Adipocyte (in vitro differentiated cells): Measurements from ENCODE around the gene PRR36.
A peak's percentile ranks its signal among the peaks of the same experiment; 100 is the strongest.

Experiments
- DNase-seq: peaks from one replicate; pipeline ENCODE4 v3.0.0-alpha.2; 2015; ENCODE audit warnings: low read depth
- H3K27me3 ChIP-seq: replicated peaks from 2 replicates; pipeline ENCODE4 v1.7.0; 2013; ENCODE audit warnings: mild to moderate bottlenecking, low read length, moderate library complexity; ENCODE audit not compliant: control insufficient read depth, insufficient read depth
- H3K36me3 ChIP-seq: 2 replicates; pipeline ENCODE4 v1.7.0; 2013; ENCODE audit warnings: low read length, mild to moderate bottlenecking, moderate library complexity; ENCODE audit not compliant: control insufficient read depth, insufficient read depth, severe bottlenecking
- H3K4me1 ChIP-seq: 2 replicates; pipeline ENCODE4 v1.7.0; 2013; ENCODE audit warnings: mild to moderate bottlenecking, low read length, moderate library complexity; ENCODE audit not compliant: control insufficient read depth, insufficient read depth
- H3K4me3 ChIP-seq: 2 replicates; pipeline ENCODE4 v1.7.0; 2013; ENCODE audit warnings: mild to moderate bottlenecking, low read length, moderate library complexity
- H3K9ac ChIP-seq: 2 replicates; pipeline ENCODE4 v1.7.0; 2013; ENCODE audit warnings: mild to moderate bottlenecking, low read length, moderate library complexity
- H3K9me3 ChIP-seq: 2 replicates; pipeline ENCODE4 v1.7.0; 2013; ENCODE audit warnings: mild to moderate bottlenecking, low read length, moderate library complexity; ENCODE audit not compliant: control insufficient read depth

PRR36 gene

DNA sequence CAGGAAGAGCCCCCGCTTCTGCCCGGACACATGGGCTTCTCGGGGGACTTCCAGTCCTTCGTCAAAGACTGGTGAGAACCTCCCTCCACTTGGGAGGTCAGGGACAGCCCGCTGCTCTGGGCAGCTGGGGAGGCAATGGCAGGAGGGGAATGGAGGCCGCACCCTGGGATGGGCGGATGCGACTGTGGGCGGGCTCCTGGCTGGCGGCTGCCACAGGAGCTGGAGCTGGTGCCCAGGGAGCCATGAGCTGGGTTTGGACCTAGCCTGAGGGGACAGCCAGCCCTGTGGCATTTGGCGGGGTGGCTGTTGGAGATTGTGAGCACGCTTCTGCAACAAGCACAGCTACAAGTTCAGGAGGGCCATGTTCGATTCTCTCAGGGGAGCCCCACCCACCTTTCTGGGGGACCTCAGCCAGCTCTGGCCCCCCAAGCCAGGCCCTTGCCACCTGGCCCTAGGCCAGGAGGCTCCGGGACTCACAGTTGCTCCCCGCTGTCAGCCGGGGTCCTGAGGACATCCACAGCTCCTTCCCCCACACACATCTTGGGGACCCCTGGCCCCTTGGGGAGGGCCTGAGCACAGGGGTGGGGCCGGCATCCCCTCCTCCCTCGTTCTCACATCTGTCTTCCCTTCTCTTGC lies 37.4 kb upstream of the PRR36 start:
- no peak for DNase-seq
- H3K4me3 ChIP-seq, result no peak overlapping the region
- H3K4me1 ChIP-seq, result peaks cover 6% of the 10 kb centered on the region
- H3K27me3 ChIP-seq, result no peaks in the 10 kb centered on the region
- H3K36me3 ChIP-seq, result peaks cover 29% of the 10 kb centered on the region
- H3K9ac ChIP-seq, result no peak overlapping the region
- no peaks in the 10 kb centered on the region for H3K9me3 ChIP-seq

DNA sequence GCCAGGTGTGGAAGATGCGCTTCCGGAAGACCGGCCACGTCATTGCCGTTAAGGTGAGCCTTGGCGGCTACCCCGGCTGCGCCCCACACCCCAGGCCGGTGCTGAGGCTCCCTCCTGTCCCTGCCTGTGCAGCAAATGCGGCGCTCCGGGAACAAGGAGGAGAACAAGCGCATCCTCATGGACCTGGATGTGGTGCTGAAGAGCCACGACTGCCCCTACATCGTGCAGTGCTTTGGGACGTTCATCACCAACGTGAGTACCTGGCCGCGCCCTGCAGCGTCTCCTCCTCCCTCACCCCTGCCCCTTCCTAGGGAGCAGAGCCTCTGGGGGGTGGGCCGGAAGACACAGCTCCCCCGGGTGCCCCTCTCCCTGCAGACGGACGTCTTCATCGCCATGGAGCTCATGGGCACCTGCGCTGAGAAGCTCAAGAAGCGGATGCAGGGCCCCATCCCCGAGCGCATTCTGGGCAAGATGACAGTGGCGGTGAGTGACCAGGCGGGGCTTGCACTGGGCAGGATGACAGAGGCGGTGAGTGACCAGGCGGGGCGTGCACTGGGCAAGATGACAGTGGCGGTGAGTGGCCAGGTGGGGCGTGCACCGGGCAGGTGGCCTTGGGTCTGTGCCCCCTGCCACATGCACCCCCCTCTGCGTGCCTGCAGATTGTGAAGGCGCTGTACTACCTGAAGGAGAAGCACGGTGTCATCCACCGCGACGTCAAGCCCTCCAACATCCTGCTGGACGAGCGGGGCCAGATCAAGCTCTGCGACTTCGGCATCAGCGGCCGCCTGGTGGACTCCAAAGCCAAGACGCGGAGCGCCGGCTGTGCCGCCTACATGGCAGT lies 36.4 kb upstream of the PRR36 start:
- H3K4me1 ChIP-seq, result peaks cover 2% of the 10 kb centered on the region
- H3K27me3 ChIP-seq, result no peaks in the 10 kb centered on the region
- H3K9ac ChIP-seq, result no peak overlapping the region
- DNase-seq, result no peak
- H3K9me3 ChIP-seq, result no peaks in the 10 kb centered on the region
- H3K4me3 ChIP-seq, result no peak overlapping the region
- peaks cover 35% of the 10 kb centered on the region for H3K36me3 ChIP-seq

DNA sequence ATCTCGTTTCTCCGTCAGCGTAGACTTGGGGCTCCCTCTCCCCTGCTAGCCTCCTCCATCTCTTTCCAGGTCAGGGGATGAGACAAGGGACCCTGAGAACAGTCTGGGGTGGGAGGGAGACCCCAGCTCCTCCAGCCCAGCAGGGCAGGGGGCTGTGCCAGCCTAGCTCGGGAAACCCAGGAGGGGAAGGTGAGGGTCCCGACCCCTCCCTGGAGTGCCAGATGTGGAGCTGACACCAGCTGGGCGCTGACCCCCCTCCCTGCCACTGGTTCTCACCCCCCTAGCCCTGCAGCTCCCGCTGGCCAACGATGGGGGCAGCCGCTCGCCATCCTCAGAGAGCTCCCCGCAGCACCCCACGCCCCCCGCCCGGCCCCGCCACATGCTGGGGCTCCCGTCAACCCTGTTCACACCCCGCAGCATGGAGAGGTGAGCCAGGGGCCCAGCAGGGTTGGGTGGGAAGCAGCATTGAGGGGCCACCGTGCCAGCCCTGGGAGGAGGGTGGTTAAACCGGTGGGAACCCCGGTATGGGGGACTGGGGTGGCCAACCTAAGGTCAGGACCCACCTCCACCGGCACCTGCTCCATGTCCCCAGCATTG lies 35.4 kb upstream of the PRR36 start:
- no peak for DNase-seq
- no peaks in the 10 kb centered on the region for H3K9me3 ChIP-seq
- H3K9ac ChIP-seq, result no peak overlapping the region
- H3K4me3 ChIP-seq, result no peak overlapping the region
- H3K27me3 ChIP-seq, result no peaks in the 10 kb centered on the region
- peaks cover 10% of the 10 kb centered on the region for H3K4me1 ChIP-seq
- H3K36me3 ChIP-seq, result peaks cover 35% of the 10 kb centered on the region

DNA sequence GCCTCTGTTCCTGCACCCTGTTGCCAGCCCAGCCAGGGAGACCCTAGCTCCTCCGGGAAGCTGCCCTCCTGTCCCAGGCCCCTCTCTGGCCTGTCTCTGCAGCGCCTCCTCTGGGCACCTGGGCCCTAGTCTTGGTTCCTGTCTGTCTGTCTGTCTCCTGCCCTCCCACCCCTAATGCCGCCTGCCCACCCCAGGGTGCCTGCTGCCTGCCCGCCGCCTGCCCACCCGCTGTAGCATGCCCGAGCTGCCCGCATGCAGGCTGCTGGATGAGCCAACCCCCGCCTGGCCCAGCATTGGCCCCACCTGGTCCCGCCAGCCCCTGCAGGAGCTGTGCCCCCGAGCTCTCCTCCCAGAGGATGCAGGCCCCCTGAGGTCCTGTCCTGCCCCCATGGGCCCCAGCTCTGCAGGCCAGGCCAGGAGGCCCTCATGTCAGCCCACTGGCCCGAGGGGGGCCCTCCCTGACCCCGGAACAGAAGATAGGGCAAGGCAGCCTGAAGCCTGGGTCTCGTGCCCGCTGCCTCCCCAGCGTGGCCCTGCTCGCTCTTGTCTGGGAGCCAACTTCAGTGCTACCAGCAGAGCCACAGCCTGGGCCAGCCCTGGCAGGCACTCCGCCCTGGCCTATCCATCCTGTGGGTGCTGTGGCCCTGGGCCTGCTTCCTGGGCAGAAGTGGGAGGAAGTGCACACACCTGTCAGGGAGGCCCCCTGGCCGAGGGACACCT lies 34.7 kb upstream of the PRR36 start:
- peaks cover 12% of the 10 kb centered on the region for H3K4me1 ChIP-seq
- peaks cover 35% of the 10 kb centered on the region for H3K36me3 ChIP-seq

DNA sequence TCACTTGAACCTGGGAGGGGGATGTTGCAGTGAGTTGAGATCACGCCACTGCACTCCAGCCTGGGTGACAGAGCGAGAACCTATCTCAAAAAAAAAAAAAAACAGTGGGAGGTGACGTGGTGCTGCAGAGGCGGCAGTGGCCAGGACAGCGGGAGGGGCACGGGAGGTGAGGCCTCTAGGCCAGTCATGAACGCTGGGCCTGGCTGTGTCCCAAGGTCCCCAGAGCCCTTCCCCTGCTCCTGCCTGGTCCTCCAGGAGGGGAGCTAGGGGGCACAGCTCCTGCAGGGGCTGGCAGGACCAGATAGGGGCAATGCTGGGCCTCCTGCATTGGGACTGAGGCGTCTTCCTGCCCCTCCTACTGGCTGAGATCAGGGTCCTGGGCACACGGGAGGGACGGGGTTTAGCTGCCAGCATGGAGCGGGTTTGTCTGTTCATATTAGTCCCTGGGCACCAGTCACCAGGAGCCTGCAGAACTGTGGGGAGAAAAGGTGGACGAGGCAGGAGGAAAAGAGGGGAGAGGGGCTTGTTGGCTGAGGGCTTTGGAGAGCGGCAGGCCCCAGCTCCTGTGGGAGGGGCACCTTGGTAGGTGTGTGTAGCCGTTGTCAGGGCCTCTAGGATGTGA lies 34.0 kb upstream of the PRR36 start:
- Histone ChIP-seq H3K9me3 (no peaks in the 10 kb centered on the region), H3K4me1 (peaks cover 12% of the 10 kb centered on the region), H3K9ac (no peak overlapping the region), H3K36me3 (peaks cover 35% of the 10 kb centered on the region), H3K27me3 (no peaks in the 10 kb centered on the region), H3K4me3 (no peak overlapping the region)
- no peak for DNase-seq

More for the DNA sequence above, 34.7 kb upstream of the PRR36 start:
- DNase-seq, result no peak
- no peak overlapping the region for H3K4me3 ChIP-seq
- no peaks in the 10 kb centered on the region for H3K9me3 ChIP-seq
- no peak overlapping the region for H3K9ac ChIP-seq
- no peaks in the 10 kb centered on the region for H3K27me3 ChIP-seq

DNA sequence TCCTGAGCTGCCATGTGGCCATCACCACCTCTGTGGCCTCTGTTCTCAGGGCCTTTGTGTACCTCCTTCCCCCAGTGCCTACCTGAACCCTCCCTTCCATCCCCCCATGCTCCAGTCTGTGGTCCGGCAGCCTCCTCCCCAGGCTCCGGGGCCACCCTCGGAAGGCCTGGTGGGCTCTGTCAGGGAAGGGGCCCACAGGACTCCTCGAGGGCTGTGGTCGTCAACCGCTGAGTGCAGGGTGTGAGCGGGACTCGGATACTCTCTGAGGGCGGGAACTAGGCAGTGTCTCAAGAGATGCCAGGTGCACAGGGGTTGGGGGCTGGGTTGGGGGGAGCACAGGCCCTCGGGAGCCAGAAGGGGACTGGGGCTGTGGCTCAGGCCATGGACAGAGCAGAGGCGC lies 33.4 kb upstream of the PRR36 start:
- Histone ChIP-seq H3K9me3 (no peaks in the 10 kb centered on the region), H3K4me1 (peaks cover 19% of the 10 kb centered on the region), H3K4me3 (no peak overlapping the region), H3K36me3 (peaks cover 32% of the 10 kb centered on the region), H3K27me3 (no peaks in the 10 kb centered on the region), H3K9ac (no peak overlapping the region)
- no peak for DNase-seq

DNA sequence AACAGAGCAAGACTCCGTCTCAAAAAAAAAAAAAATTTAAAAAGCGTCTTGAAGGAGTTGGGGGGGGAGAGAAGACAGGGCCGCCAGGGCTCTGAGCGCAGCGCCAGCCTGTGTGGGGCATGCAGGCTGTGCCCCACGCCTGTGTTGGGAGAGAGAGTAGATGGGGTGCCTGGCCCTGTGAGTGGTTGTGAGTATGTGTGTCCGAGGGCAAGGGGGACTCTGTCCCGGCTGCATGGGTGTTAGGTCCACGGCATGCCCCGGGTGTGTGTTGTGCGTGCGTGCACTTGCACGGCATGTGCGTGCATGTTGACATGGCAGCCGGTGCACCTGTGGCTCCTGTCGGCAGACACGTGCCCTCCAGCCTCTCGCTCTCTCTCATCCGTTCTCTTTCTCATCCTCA lies 32.9 kb upstream of the PRR36 start:
- H3K9ac ChIP-seq, result no peak overlapping the region
- H3K27me3 ChIP-seq, result no peaks in the 10 kb centered on the region
- DNase-seq, result no peak
- peaks cover 21% of the 10 kb centered on the region for H3K4me1 ChIP-seq
- H3K9me3 ChIP-seq, result no peaks in the 10 kb centered on the region
- H3K4me3 ChIP-seq, result no peak overlapping the region
- H3K36me3 ChIP-seq, result peaks cover 30% of the 10 kb centered on the region

DNA sequence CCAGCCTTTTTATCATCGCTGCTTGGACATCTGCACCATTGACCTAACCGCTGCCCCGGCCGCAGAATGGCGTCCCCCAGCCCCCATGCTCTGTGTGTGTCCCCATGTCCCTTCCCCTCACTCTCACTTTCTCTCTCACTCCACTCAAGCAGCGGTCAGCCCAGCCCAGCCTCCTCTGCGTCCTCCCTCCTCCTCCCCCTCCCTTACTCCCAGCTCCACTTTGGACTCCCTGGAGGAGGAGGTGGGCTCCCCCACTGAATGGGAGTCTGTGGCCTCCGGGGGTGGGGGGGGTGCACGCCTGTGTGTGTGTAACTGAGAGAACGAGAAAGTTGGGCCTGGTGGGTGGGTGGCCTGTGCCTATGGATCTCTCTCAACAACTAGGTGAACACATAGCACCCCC lies 31.7 kb upstream of the PRR36 start:
- H3K4me1 ChIP-seq, result peaks cover 23% of the 10 kb centered on the region
- H3K27me3 ChIP-seq, result no peaks in the 10 kb centered on the region
- no peak overlapping the region for H3K4me3 ChIP-seq
- no peak for DNase-seq
- H3K9me3 ChIP-seq, result no peaks in the 10 kb centered on the region
- no peak overlapping the region for H3K9ac ChIP-seq
- H3K36me3 ChIP-seq, result peaks cover 17% of the 10 kb centered on the region

DNA sequence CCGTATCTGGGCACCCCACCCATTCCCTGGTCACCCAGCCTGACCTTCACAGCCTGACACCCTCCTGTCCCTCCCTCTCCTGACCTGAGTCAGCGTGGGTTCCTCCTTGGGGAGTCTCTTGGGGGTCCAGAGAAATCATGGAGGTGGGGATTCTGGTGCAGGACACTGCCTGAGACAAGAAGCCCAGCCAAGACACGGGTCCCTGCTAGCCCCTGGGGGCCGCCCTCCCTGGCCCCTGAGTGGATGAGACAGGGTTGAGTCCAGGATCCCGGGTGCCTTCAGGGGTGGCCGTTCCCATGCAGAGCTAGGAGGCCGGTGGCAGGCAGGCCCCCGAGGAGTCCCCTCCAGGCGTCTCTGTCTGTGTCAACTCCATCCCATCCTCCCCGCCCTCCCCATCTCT lies 31.1 kb upstream of the PRR36 start:
- peak overlapping the region; percentile 95 for H3K9ac ChIP-seq
- H3K4me3 ChIP-seq, result peak overlapping the region; percentile 96
- peaks cover 23% of the 10 kb centered on the region for H3K4me1 ChIP-seq
- H3K36me3 ChIP-seq, result peaks cover 11% of the 10 kb centered on the region
- H3K27me3 ChIP-seq, result no peaks in the 10 kb centered on the region
- DNase-seq, result no peak
- H3K9me3 ChIP-seq, result no peaks in the 10 kb centered on the region

DNA sequence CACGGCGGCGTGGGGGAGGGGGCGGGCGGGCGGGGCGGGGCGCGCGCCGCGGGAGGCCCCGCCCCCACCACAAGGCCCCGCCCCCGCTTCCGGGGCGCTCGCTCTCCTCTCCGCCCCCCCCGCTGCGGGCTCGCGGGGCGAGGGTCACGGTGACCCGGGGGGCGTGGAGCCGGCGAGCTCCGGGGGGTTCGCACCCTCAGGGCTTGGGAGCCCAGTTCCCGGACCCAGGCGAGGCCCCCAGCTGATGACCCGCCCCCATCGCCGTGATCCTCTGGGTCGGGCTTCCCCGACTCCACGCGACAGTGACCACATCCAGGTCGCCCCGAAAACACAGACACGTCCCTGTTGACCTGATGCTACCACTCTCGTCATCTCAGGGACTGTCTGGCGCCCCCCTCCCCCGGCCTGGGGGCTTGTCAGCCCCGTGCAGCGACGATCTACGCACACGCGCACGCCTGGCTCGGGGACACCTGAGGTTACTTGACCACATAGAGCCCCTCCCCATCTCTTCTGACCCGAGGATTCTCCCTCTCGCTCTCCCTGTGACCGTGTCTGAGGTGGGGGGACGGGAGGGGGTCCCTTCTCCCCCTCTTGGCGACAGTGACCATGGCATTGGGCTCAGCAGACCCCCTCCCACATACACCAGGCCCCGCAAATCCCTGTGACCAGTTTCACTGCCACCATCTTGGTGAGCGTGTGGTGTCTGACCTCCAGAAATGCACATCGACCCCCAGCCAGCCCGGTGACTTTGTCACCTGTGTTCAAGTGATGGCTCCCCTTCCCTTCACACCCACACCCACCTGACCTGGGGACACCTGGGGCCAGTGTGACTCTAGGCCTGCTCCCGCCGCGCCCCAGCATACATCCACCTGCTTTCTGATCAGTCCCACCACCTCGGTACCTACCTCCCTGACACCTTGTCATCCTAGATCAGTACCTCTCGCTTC lies 30.2 kb upstream of the PRR36 start:
- H3K4me1 ChIP-seq, result peaks cover 23% of the 10 kb centered on the region

More for the DNA sequence above, 30.2 kb upstream of the PRR36 start:
- H3K9me3 ChIP-seq, result no peaks in the 10 kb centered on the region
- H3K36me3 ChIP-seq, result peaks cover 12% of the 10 kb centered on the region
- peak; percentile 73 for DNase-seq
- H3K9ac ChIP-seq, result peak overlapping the region; percentile 95
- H3K27me3 ChIP-seq, result no peaks in the 10 kb centered on the region
- peak overlapping the region; percentile 96 for H3K4me3 ChIP-seq
